ENCODE results near the gene OPRD1.

GRCh38 chr1:28855469-28855951 is 43.5 kb downstream of the OPRD1 start:
- TF ChIP-seq CTCF (IDR thresholded peaks at IDR 0.05; ENCODE audit: insufficient read depth, low read length, poor library complexity, severe bottlenecking) (no peak), EZH2phosphoT487 (conservative IDR thresholded peaks at IDR 0.05; ENCODE audit: low read length) (no peak)
